ENCODE results near the gene BRPF1. TPM values are rescaled to one million over a fixed set of nuclear protein-coding genes. Genes with fewer than 3 reads are reported as not detected.
A peak's percentile ranks its signal among the peaks of the same experiment; 100 is the strongest.

BRPF1 gene
- total and polyA plus RNA-seq, 2 experiments from 2014 or later, result 10.4 to 18.3 TPM

GRCh38 chr3:9712415-9712814 is 19.1 kb upstream of the BRPF1 start:
- Histone ChIP-seq H2AFZ (no peak overlapping the region), H3K9ac (no peak overlapping the region), H3F3A (ENCODE audit: insufficient read depth) (0 out of 2 replicates have a peak, but pooled peaks cover 5% of the 10 kb centered on the region), H3K27ac (no peak overlapping the region), H4K20me1 (ENCODE audit: insufficient read depth) (no peaks in the 10 kb centered on the region), H3K79me2 (ENCODE audit: insufficient read depth) (no peaks in the 10 kb centered on the region), H3K36me3 (ENCODE audit: low read depth) (no peaks in the 10 kb centered on the region), H3K27me3 (replicated peaks; ENCODE audit: insufficient read depth) (0 out of 2 replicates have a peak, but pooled peaks cover 10% of the 10 kb centered on the region), H3K9me3 (ENCODE audit: low read depth) (no peaks in the 10 kb centered on the region), H3K4me3 (no peak overlapping the region), H3K9me2 (ENCODE audit: insufficient read depth) (no peaks in the 10 kb centered on the region), H3K4me1 (ENCODE audit: insufficient read depth) (peaks cover 4% of the 10 kb centered on the region; the same call in 1 of the 2 replicates), H3K4me2 (ENCODE audit: unreplicated experiment) (no peak overlapping the region)
- no peak for DNase-seq
- 63 to 72% methylated on average over 2 of the region's 2 CpGs for WGBS, 2 experiments (ENCODE audit: low coverage in 1 of 2, low lambda C conversion rate in 2 of 2, missing lambda C conversion rate in 2 of 2)
- no peak for TF ChIP-seq EZH2 (IDR thresholded peaks at IDR 0.05; ENCODE audit: insufficient read depth, poor library complexity, severe bottlenecking)
- TF ChIP-seq EZH2phosphoT487 (IDR thresholded peaks at IDR 0.05; ENCODE audit: insufficient read depth, low read depth), result no peak
- in situ Hi-C loops (cut with MboI), result no loop called here

- 0 out of 2 replicates have a peak, but pooled peaks cover 10% of the 10 kb centered on the region for H3K27me3 ChIP-seq (replicated peaks; ENCODE audit: insufficient read depth)
- H3K4me3 ChIP-seq, result no peak overlapping the region
- H3K36me3 ChIP-seq (ENCODE audit: low read depth), result no peaks in the 10 kb centered on the region
- in situ Hi-C loops (cut with MboI), result no loop called here
- H3K9me2 ChIP-seq (ENCODE audit: insufficient read depth), result no peaks in the 10 kb centered on the region
- no peak overlapping the region for H3K27ac ChIP-seq
- H2AFZ ChIP-seq, result no peak overlapping the region
- H4K20me1 ChIP-seq (ENCODE audit: insufficient read depth), result no peaks in the 10 kb centered on the region
- H3F3A ChIP-seq (ENCODE audit: insufficient read depth), result 0 out of 2 replicates have a peak, but pooled peaks cover 5% of the 10 kb centered on the region
- no peak overlapping the region for H3K4me2 ChIP-seq (ENCODE audit: unreplicated experiment)
- no peak for TF ChIP-seq EZH2phosphoT487 (IDR thresholded peaks at IDR 0.05; ENCODE audit: insufficient read depth, low read depth)
- no peak for TF ChIP-seq EZH2 (IDR thresholded peaks at IDR 0.05; ENCODE audit: insufficient read depth, poor library complexity, severe bottlenecking)
- H3K9me3 ChIP-seq (ENCODE audit: low read depth), result no peaks in the 10 kb centered on the region
- 59 to 66% methylated on average over 4 of the region's 4 CpGs for WGBS, 2 experiments (ENCODE audit: low coverage in 1 of 2, low lambda C conversion rate in 2 of 2, missing lambda C conversion rate in 2 of 2)
- peaks cover 4% of the 10 kb centered on the region; the same call in 1 of the 2 replicates for H3K4me1 ChIP-seq (ENCODE audit: insufficient read depth)
- no peaks in the 10 kb centered on the region for H3K79me2 ChIP-seq (ENCODE audit: insufficient read depth)
- no peak for DNase-seq
- no peak overlapping the region for H3K9ac ChIP-seq
Measured at GRCh38 chr3:9713142-9713541, 18.4 kb upstream of the BRPF1 start.

- no peaks in the 10 kb centered on the region for H3K9me2 ChIP-seq (ENCODE audit: insufficient read depth)
- H2AFZ ChIP-seq, result no peak overlapping the region
- H3K27me3 ChIP-seq (replicated peaks; ENCODE audit: insufficient read depth), result 0 out of 2 replicates have a peak, but pooled peaks cover 10% of the 10 kb centered on the region
- H3K4me1 ChIP-seq (ENCODE audit: insufficient read depth), result peaks cover 4% of the 10 kb centered on the region; the same call in 1 of the 2 replicates
- H4K20me1 ChIP-seq (ENCODE audit: insufficient read depth), result no peaks in the 10 kb centered on the region
- DNase-seq, result no peak
- H3F3A ChIP-seq (ENCODE audit: insufficient read depth), result 0 out of 2 replicates have a peak, but pooled peaks cover 5% of the 10 kb centered on the region
- H3K4me2 ChIP-seq (ENCODE audit: unreplicated experiment), result no peak overlapping the region
- H3K4me3 ChIP-seq, result no peak overlapping the region
- no peaks in the 10 kb centered on the region for H3K9me3 ChIP-seq (ENCODE audit: low read depth)
- TF ChIP-seq EZH2phosphoT487 (IDR thresholded peaks at IDR 0.05; ENCODE audit: insufficient read depth, low read depth) (no peak), EZH2 (IDR thresholded peaks at IDR 0.05; ENCODE audit: insufficient read depth, poor library complexity, severe bottlenecking) (no peak)
- 12 to 17% methylated on average over 4 of the region's 4 CpGs for WGBS, 2 experiments (ENCODE audit: low coverage in 1 of 2, low lambda C conversion rate in 2 of 2, missing lambda C conversion rate in 2 of 2)
- in situ Hi-C loops (cut with MboI), result no loop called here
- H3K9ac ChIP-seq, result no peak overlapping the region
- H3K27ac ChIP-seq, result no peak overlapping the region
- H3K36me3 ChIP-seq (ENCODE audit: low read depth), result no peaks in the 10 kb centered on the region
- no peaks in the 10 kb centered on the region for H3K79me2 ChIP-seq (ENCODE audit: insufficient read depth)
Measured at GRCh38 chr3:9715136-9715535, 16.4 kb upstream of the BRPF1 start.

GRCh38 chr3:9715764-9716437 is 15.6 kb upstream of the BRPF1 start:
- Histone ChIP-seq H3K9me3 (ENCODE audit: low read depth) (no peaks in the 10 kb centered on the region), H2AFZ (no peak overlapping the region), H3K9me2 (ENCODE audit: insufficient read depth) (no peaks in the 10 kb centered on the region), H3K4me3 (no peak overlapping the region), H3K4me2 (ENCODE audit: unreplicated experiment) (no peak overlapping the region), H3K27me3 (replicated peaks; ENCODE audit: insufficient read depth) (0 out of 2 replicates have a peak, but pooled peaks cover 10% of the 10 kb centered on the region), H3K4me1 (ENCODE audit: insufficient read depth) (peaks cover 8% of the 10 kb centered on the region), H3K9ac (no peak overlapping the region), H3K79me2 (ENCODE audit: insufficient read depth) (no peaks in the 10 kb centered on the region), H4K20me1 (ENCODE audit: insufficient read depth) (no peaks in the 10 kb centered on the region), H3K36me3 (ENCODE audit: low read depth) (no peaks in the 10 kb centered on the region), H3K27ac (no peak overlapping the region), H3F3A (ENCODE audit: insufficient read depth) (peaks cover 9% of the 10 kb centered on the region)
- in situ Hi-C loops (cut with MboI), result no loop called here
- WGBS, 2 experiments (ENCODE audit: low coverage in 1 of 2, low lambda C conversion rate in 2 of 2, missing lambda C conversion rate in 2 of 2), result 17 to 19% methylated on average over 6 of the region's 6 CpGs
- TF ChIP-seq EZH2phosphoT487 (IDR thresholded peaks at IDR 0.05; ENCODE audit: insufficient read depth, low read depth), result no peak
- TF ChIP-seq EZH2 (IDR thresholded peaks at IDR 0.05; ENCODE audit: insufficient read depth, poor library complexity, severe bottlenecking), result no peak
- DNase-seq, result peak; percentile 96

Data from GM23248 (cell line).